ENCODE data around the gene CCDC85B.

CCDC85B gene

GRCh38 chr11:65869643-65870306 is 20.7 kb upstream of the CCDC85B start:
- no peak for DNase-seq

DNA sequence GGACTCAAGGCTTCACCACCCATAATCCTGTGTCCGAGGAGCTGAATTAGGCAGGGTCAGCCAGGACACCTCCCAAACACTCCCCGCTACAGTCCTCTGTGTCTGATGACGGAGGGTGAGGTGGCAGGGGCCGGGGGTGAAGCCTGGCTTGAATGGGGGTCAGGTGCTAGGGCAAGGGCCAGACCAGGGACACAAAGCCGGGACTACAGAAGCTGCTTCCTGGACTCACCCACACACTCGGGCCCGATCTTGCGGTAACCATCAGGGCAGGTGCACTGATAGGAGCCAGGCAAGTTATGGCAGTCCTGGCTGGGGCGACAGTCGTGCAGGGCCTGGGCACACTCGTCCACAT is 20.2 kb upstream of the CCDC85B start:
- no peak for DNase-seq

DNA sequence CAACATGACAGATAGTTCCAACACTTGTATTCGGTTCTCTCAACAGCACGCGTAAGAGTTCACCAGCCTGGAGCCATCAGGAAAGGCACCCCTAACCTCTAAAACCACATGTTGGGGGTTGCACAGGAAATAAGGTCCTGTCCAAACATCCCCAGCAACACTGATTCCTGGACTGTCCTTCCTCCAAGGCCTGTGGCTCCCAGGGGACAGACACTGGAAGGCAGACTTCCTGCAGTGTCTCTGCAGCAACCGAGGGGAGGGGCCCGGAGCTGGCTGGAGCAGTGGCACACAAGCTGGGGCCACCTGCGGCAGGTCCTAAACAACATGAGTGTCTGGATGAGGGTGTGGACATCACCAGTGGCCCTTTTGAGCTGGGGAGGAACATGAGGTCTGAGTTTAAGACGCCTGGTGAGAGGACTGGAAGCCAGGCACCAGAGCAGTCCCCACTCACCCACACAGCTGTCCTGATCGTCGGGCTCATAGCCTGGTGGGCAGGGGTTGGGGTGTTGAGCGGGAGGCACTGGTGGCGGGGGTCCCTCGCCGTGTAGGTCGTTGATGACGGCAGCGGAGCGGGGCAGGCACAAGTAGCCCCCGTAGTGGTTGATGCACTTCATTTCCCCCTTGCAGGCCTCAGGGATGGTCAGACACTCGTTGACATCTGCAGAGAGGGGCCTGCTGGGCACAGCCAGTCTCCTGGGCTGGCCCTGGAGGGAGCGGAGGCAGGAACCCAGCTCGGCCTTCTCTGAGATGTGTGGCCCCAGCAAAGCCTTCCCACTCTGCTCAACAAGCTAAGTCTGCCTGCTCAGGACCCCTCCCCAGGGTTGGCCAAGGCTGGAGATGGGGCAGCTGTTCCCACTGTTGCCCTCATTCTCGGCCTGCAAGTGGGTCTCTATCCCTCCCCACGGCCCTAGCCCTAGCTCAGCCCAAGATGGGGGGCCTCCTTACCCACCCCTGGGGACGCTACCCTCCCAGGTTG is 19.5 kb upstream of the CCDC85B start:
- no peak for DNase-seq

GRCh38 chr11:65871811-65872548 is 18.5 kb upstream of the CCDC85B start:
- no peak for DNase-seq

- DNase-seq, result no peak
These were observed 17.7 kb upstream of the CCDC85B start, which contains the start of gene EFEMP2 for GRCh38 chr11:65872586-65873317. TSS of gene EFEMP2 (minus strand) at chr11:65872800. CDS start at chr11:65872354, 446 bp downstream.

- peak; percentile 94 for DNase-seq
These were observed 16.9 kb upstream of the CCDC85B start for GRCh38 chr11:65873318-65874156.

- DNase-seq, result peak; percentile 26
These were observed 10.9 kb upstream of the CCDC85B start, which contains the start of gene CTSW for GRCh38 chr11:65879617-65880016. TSS of gene CTSW (plus strand) at chr11:65879837. CDS start at chr11:65879855, 18 bp downstream.

GRCh38 chr11:65880027-65880426 is 10.4 kb upstream of the CCDC85B start:
- no peak for DNase-seq

DNA sequence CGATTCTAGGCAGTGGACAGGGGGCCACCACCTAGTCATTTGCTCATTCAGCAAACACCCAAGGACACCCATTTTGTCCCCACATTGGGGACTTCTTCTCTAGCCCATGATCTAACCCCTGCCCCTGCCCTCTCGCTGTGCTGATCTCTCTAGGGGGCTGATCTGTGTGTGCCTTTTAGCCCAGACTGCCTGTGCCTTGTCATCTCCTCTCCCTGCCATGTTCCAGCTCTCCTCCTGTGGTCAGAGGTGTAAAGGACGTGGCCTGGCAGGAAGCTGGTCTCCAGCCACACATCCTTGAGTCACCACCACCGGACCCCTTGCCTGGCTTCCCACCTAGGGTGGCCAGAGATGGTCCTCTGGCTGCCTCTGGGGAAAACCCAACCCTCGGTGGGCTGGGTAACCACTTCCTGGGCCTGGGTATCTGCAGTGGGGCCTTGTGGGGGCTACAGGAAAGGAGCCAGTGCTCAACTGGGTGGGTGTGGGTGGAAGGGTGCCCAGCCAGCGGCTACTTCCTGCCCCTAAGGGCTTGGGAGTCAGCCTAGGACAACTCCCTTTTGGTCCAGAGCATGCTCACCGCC is 9.5 kb upstream of the CCDC85B start:
- no peak for DNase-seq

GRCh38 chr11:65882120-65883057 is 8.1 kb upstream of the CCDC85B start:
- no peak for DNase-seq

GRCh38 chr11:65883058-65883761 is 7.3 kb upstream of the CCDC85B start:
- no peak for DNase-seq

DNA sequence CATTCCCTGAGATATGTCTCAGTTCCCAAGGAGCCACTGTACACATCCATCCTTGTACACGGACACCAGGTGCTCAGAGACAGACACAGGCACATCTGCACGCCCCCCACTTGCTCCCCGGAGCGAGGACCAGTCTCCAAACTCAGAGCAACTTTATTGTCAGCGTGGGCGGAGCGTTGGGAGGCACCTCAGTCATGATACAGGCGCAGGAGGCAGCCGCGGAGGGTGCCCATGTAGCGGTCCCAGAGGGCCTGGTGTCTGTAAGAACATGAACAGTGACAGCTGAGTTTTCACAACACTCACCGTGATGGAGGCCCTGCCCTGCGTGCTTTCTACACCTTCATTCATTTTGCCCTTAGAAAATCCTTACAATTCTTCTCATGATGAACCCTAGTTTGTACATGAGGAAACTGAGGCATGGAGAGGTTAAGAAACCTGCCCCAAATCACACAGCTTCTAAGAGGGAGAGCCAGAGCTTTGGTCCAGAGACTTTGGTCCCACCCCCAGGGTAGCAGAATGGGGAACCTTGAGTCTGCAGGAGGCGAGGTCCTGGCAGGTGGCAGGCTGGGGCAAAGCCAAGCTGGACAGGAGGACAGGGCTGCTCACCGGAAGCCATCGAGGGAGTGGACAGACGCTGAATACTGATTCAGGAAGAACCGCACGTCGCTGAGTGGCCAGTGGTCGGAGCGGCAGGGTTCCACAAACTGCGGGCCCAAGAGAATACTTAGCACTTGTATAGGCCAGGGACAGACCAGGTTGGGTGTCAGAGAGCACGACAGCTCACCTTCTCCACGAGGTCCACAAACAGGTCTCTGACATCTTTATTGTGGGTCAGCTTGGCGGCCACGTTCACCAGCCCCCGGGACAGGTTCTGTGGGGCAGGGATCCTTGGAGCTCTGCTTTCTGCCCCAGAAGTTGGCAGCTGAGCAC is 6.4 kb upstream of the CCDC85B start:
- DNase-seq, result no peak

DNA sequence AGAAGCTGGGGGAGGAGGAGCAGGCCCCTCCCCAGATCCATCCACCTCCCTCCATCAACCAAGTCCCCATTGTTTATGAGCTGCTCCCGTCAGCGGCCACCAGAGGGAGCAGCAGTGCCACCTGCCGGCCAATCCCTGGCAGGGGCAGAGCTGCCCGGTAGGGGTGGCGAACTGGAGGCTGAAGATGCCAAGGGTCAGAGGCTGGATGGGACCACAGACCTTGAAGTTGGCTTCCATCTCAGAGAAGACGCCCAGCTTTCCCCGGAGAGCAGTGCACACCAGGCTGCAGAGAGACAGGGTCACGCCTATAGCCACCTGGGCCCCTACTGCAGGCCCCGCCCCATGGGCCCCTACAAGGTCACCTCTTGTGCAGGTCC is 5.8 kb upstream of the CCDC85B start:
- peak; percentile 71 for DNase-seq

- DNase-seq, result no peak
These were observed 5.2 kb upstream of the CCDC85B start for GRCh38 chr11:65885231-65885630.

DNA sequence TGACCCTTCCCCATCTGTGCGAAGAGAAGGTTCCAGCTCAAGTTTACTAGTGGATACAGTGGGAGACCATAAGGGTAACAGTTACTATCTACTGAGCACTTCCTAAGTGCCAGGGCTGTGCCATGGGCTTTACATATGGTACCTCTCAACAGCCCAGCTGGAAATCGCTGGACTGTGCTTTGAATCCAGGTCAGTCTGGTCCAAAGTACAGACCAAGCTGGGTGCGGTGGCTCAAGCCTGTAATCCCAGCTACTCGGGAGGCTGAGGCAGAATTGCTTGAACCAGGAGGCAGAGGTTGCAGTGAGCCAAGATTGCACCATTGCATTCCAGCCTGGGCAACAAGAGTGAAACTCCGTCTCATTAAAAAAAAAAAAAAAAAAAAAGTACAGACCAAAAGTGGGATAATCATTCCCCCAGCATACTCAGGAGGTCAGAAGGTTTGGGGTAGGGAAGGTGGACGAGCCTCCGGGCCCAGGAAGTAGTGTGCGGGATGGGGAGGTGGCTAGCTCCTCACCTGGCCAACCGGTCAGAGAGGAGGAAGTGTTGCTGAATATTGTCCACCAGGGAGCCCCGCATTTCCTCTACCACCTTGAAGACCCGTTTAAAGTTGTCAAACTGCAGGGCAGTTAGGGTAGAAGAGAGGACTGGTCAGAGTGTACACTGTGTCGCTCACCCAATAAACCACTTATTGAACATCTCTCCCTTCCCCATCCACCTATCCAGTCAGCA is 4.5 kb upstream of the CCDC85B start:
- no peak for DNase-seq

DNA sequence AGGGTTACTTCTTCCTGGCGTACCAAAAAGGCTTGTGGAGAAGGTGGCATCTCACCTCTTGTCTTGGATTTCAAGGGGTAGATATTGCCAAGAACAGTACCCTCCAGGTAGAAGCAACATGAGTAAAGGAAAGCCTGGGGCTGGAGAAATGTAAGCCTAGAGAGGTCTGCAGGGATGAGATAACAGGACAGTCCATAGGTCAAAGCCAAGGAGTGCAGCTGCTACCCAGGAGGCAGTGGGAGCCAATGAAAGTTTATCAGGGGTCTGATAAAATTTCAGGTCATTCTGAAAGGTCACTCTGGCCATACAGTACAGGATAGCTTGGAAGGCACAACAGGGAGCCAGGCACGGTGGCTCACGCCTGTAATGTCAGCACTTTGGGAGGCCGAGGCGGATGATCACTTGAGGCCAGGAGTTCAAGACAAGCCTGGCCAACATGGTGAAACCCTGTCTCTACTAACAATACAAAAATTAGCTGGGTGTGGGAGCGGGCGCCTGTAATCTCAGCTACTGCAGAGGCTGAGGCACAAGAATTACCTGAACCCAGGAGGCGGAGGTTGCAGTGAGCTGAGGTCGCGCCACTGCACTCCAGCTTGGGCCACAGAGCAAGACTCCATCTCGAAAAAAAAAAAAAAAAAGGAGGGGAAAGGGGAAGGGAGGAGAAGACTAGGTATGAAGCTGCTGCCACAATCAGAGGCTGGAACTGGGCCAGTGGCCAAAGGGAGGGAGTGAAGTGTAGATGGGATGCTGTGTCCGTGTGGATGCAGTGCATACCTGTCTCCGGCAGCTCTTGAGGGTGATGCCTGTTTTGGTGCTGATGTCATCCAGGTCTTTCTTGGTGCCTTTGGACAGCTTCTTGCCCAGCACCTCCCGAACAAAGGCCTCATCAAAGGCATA is 3.4 kb upstream of the CCDC85B start:
- DNase-seq, result no peak
